CD4-positive, CD25-positive, alpha-beta regulatory T cell (primary cell): ENCODE results near the gene WSCD1. TPM values are rescaled to one million over a fixed set of nuclear protein-coding genes. Genes with fewer than 3 reads are reported as not detected.

Experiments
- ATAC-seq, 2 donors: fragments of 150-1000 bp; cut with Tn5 transposase; one replicate each; pipeline ENCODE4 v1.10.0; 2021; ENCODE audit warnings: low read depth in 2 of 2, moderate number of reproducible peaks in 2 of 2, moderate library complexity in 1 of 2
- DNase-seq, 3 donors: peaks; one replicate each; pipeline versions ENCODE4 v3.0.0 to v3.0.0-alpha.2; 2012 to 2022; ENCODE audit warnings: mixed read lengths in 1 of 3
- H3K27ac ChIP-seq: one replicate; pipeline ENCODE4 v1.7.0; 2013; ENCODE audit warnings: mild to moderate bottlenecking, low read length; ENCODE audit not compliant: insufficient read depth, poor library complexity, severe bottlenecking
- H3K27me3 ChIP-seq: one replicate; pipeline ENCODE4 v1.7.0; 2013; ENCODE audit warnings: low read length; ENCODE audit not compliant: control insufficient read depth, insufficient read depth
- H3K36me3 ChIP-seq: one replicate; pipeline ENCODE4 v1.7.0; 2013; ENCODE audit warnings: mild to moderate bottlenecking, low read length, moderate library complexity; ENCODE audit not compliant: control insufficient read depth, insufficient read depth
- H3K4me1 ChIP-seq: 2 replicates; pipeline ENCODE4 v1.7.0; 2013; ENCODE audit warnings: mild to moderate bottlenecking, low read length; ENCODE audit not compliant: insufficient read depth, control insufficient read depth, poor library complexity, severe bottlenecking
- H3K4me3 ChIP-seq: one replicate; pipeline ENCODE4 v1.7.0; 2013; ENCODE audit warnings: low read depth, mild to moderate bottlenecking, low read length, moderate library complexity
- H3K9me3 ChIP-seq, 2 experiments: 1 replicate in 1 of 2; 2 replicates in 1 of 2; pipeline ENCODE4 v1.7.0; 2013; ENCODE audit warnings: low read length in 2 of 2, mild to moderate bottlenecking in 1 of 2, moderate library complexity in 1 of 2; ENCODE audit not compliant: control insufficient read depth in 2 of 2
- H3K27ac Mint-ChIP-seq, 3 donors: one replicate each; pipeline ENCODE4 v1.8.0; 2020 to 2022; ENCODE audit warnings: mild to moderate bottlenecking in 3 of 3, mixed read lengths in 3 of 3, moderate library complexity in 2 of 3
- H3K27me3 Mint-ChIP-seq: one replicate; pipeline ENCODE4 v1.8.0; 2022; ENCODE audit warnings: mild to moderate bottlenecking, mixed read lengths
- H3K36me3 Mint-ChIP-seq: one replicate; pipeline ENCODE4 v1.8.0; 2020; ENCODE audit warnings: mixed read lengths
- H3K4me1 Mint-ChIP-seq, 4 donors: one replicate each; pipeline ENCODE4 v1.8.0; 2020 to 2022; ENCODE audit warnings: mixed read lengths in 4 of 4, mild to moderate bottlenecking in 1 of 4
- H3K4me3 Mint-ChIP-seq, 4 donors: one replicate each; pipeline ENCODE4 v1.8.0; 2020 to 2022; ENCODE audit warnings: mild to moderate bottlenecking in 4 of 4, mixed read lengths in 4 of 4, moderate library complexity in 3 of 4
- H3K9me3 Mint-ChIP-seq, 7 donors: one replicate each; pipeline ENCODE4 v1.8.0; 2020 to 2022; ENCODE audit warnings: mixed read lengths in 7 of 7, mild to moderate bottlenecking in 3 of 7, moderate library complexity in 2 of 7
- polyA plus RNA-seq, 4 donors: library from polyadenylated mRNA; unstranded; fragments of 300-500 nt; fragmentation: Illumina TruSeq; gene quantifications; one replicate each; pipeline ENCODE4 v1.2.3, GENCODE V29; 2021
- total RNA-seq: library from RNA; stranded (reverse); gene quantifications from one replicate; pipeline ENCODE4 v1.2.3, GENCODE V29; 2022

WSCD1 gene
- total and polyA plus RNA-seq, 5 donors from 2014 or later: not detected

DNA sequence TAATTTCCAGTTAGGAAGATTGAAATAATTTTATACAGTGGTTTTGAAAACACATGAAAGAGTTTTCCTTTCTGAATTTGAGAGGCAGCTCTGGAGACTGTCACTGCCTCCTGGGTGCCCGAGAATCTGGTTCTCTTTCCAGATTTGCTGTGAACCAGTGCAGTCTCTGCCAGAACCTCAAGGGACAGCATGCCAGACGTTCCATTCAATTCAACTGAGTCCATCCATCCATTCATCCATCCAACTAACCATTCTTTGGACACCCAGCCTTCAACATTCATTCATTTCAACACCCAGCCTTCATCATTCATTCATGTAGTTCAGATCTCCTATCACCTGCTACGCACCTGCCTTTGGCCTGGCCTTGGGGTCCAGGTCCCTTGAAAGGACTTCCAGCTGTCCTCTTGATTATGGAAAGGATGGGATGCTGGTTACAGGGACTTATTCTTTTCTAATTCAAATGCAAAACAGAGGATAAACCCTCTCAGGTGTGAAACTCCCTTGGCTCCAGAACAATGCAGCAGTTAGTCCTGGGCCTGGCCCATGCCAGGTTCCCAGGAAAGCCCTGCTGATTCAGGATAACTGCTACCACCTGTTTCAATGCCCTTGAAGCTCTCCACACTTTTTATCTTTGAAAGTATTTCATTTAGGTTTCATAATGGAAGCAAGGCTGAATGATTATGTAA, 68.7 kb downstream of the WSCD1 start:
- Histone ChIP-seq H3K27ac (no peak overlapping the region), H3K9me3 (no peaks in the 10 kb centered on the region), H3K36me3 (no peaks in the 10 kb centered on the region), H3K27me3 (no peaks in the 10 kb centered on the region), H3K4me3 (no peak overlapping the region), H3K4me1 (no peaks in the 10 kb centered on the region)
- ATAC-seq (no peak), DNase-seq (no peak)
- H3K27me3 Mint-ChIP-seq: peaks cover 10% of the 10 kb centered on the region
- no peaks in the 10 kb centered on the region for H3K9me3 Mint-ChIP-seq
- H3K4me3 Mint-ChIP-seq: no peak overlapping the region
- H3K27ac Mint-ChIP-seq: no peak overlapping the region
- H3K36me3 Mint-ChIP-seq: no peaks in the 10 kb centered on the region
- no peaks in the 10 kb centered on the region for H3K4me1 Mint-ChIP-seq

DNA sequence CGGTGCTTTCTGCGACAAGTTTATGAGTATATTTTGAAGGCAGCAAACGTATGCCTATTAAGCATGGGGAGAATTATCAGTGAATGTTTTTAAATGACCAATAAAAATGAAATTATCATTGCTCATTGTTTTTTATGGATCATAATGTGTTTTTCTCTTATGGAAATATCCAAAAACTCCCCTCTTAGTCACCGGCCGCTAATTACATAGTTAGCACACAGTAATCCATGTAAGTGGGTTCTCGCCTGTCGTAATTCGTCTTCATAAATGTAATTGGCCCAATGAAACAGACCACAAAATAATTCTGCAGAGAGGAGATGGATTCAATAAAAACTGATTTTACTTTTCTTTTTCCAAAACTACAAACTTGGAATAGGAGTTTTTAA, 69.3 kb downstream of the WSCD1 start:
- Histone ChIP-seq H3K9me3 (no peaks in the 10 kb centered on the region), H3K36me3 (no peaks in the 10 kb centered on the region), H3K4me3 (no peak overlapping the region), H3K27ac (no peak overlapping the region), H3K27me3 (no peaks in the 10 kb centered on the region), H3K4me1 (no peaks in the 10 kb centered on the region)
- no peaks in the 10 kb centered on the region for H3K9me3 Mint-ChIP-seq
- H3K4me3 Mint-ChIP-seq: no peak overlapping the region
- ATAC-seq: no peak
- no peaks in the 10 kb centered on the region for H3K4me1 Mint-ChIP-seq
- DNase-seq: no peak
- H3K27ac Mint-ChIP-seq: no peak overlapping the region
- H3K27me3 Mint-ChIP-seq: peaks cover 10% of the 10 kb centered on the region
- H3K36me3 Mint-ChIP-seq: no peaks in the 10 kb centered on the region

DNA sequence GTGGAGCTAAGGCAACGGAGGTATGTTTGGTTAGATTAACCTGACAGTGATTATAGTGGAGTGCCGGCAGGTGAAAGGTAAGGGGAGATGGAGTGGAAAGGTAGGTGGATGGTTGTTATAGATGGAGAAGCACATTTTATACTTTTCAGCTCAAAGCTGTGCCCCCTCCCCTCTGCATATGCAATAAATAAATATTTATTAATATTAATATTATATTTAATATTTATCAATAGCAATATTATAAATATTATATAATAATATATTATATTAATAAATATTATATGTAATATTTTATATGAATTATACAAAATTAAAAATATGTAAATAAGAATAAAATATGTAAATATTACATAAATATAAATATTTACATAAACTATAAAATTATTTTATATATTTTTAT, 70.0 kb downstream of the WSCD1 start:
- H3K4me3 Mint-ChIP-seq: no peak overlapping the region
- no peaks in the 10 kb centered on the region for H3K27me3 ChIP-seq

DNA sequence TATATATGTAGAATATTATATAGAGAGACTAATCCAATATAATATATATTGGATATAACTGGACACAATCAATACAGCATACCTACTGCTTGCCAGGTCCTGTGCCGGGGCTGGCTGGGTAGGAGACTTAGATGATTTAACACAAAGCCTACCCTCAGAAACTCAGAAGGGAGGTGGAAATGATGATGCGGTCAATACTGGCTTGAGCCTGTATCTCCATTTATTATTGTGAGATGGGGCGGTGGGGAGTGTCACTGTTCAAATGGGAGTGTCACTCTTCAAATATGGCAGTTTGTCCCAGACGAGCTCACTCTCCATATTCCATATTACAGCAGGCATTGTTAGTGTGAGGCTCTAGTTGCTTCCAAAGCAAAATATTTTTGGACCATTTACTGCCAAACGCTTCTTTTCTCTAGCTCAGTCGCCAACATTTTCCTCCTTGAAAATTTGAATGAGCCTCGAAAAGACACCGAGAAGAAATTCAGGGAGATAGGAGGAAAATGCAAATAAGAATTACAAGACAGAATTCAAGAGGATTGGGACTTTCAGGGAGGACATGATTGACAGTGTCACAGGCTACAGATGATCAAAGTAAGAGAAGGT, 70.7 kb downstream of the WSCD1 start:
- Histone ChIP-seq H3K4me3 (no peak overlapping the region), H3K9me3 (no peaks in the 10 kb centered on the region), H3K27me3 (no peaks in the 10 kb centered on the region), H3K27ac (no peak overlapping the region), H3K36me3 (no peaks in the 10 kb centered on the region), H3K4me1 (no peaks in the 10 kb centered on the region)
- H3K9me3 Mint-ChIP-seq: peaks cover 0 to 3% (median 0%) of the 10 kb centered on the region in 7 donors
- H3K4me1 Mint-ChIP-seq: no peaks in the 10 kb centered on the region
- H3K4me3 Mint-ChIP-seq: no peak overlapping the region
- H3K27ac Mint-ChIP-seq: no peak overlapping the region
- no peak for ATAC-seq
- H3K27me3 Mint-ChIP-seq: peaks cover 10% of the 10 kb centered on the region
- no peak for DNase-seq
- no peaks in the 10 kb centered on the region for H3K36me3 Mint-ChIP-seq

More for the DNA sequence above, 70.0 kb downstream of the WSCD1 start:
- Histone ChIP-seq H3K36me3 (no peaks in the 10 kb centered on the region), H3K27ac (no peak overlapping the region), H3K9me3 (no peaks in the 10 kb centered on the region), H3K4me3 (no peak overlapping the region), H3K4me1 (no peaks in the 10 kb centered on the region)
- peaks cover 0 to under 1% (median 0%) of the 10 kb centered on the region in 7 donors for H3K9me3 Mint-ChIP-seq
- no peaks in the 10 kb centered on the region for H3K36me3 Mint-ChIP-seq
- no peak for ATAC-seq
- DNase-seq: no peak
- H3K4me1 Mint-ChIP-seq: no peaks in the 10 kb centered on the region
- peaks cover 10% of the 10 kb centered on the region for H3K27me3 Mint-ChIP-seq
- H3K27ac Mint-ChIP-seq: no peak overlapping the region

DNA sequence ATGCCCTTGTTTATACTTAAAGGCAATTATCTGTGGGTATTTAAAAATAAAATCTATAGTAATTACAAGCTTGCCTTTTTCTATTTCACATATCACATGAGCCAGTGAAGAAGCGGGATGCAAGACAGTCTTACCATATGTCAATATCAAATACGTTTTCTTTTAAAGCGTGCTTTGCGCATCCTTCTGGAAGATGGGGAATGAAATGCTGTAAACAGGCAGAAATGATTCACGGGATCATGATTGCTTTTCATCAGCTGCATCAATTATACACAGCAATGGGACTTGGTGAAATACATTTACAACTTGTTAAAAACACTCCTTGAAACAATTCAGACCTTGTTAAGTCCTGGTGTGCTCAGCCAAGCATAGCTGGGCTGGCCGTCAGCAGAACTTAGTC, 72.5 kb downstream of the WSCD1 start:
- Mint-ChIP-seq H3K36me3 (no peaks in the 10 kb centered on the region), H3K4me1 (no peaks in the 10 kb centered on the region), H3K27me3 (peaks cover 10% of the 10 kb centered on the region), H3K27ac (no peak overlapping the region), H3K9me3 (peaks cover 0 to 3% (median 0%) of the 10 kb centered on the region in 7 donors), H3K4me3 (no peak overlapping the region)
- H3K27me3 ChIP-seq: no peaks in the 10 kb centered on the region
- no peaks in the 10 kb centered on the region for H3K36me3 ChIP-seq
- H3K4me3 ChIP-seq: no peak overlapping the region
- no peak for ATAC-seq
- no peaks in the 10 kb centered on the region for H3K4me1 ChIP-seq
- no peak overlapping the region for H3K27ac ChIP-seq
- DNase-seq: no peak
- H3K9me3 ChIP-seq: no peaks in the 10 kb centered on the region

DNA sequence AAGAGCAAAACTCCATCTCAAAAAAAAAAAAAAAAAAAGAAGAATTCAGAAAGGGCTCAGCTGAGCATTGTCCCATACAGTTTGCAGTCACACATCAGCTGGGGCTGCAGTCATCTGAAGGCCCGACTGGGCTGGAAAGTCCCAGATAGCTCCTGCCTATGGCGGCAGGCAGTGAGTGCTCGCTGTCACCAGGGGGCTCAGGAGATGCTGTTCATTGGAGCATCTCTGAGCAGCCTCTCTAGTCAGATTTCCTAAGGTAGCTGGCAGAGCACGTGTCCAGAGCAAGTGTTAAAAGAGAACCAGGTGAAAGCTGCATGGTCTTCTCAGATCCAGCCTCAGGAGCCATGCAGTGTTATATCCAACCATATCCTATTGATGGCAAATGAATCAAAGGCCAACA, 75.8 kb downstream of the WSCD1 start:
- no peaks in the 10 kb centered on the region for H3K4me1 Mint-ChIP-seq
- Histone ChIP-seq H3K4me1 (no peaks in the 10 kb centered on the region), H3K27me3 (no peaks in the 10 kb centered on the region), H3K36me3 (no peaks in the 10 kb centered on the region), H3K4me3 (no peak overlapping the region), H3K9me3 (no peaks in the 10 kb centered on the region), H3K27ac (no peak overlapping the region)
- ATAC-seq (no peak), DNase-seq (no peak)
- no peak overlapping the region for H3K27ac Mint-ChIP-seq
- H3K27me3 Mint-ChIP-seq: peaks cover 4% of the 10 kb centered on the region
- no peaks in the 10 kb centered on the region for H3K36me3 Mint-ChIP-seq
- H3K9me3 Mint-ChIP-seq: peaks cover 0 to 5% (median 0%) of the 10 kb centered on the region in 7 donors
- H3K4me3 Mint-ChIP-seq: no peak overlapping the region

DNA sequence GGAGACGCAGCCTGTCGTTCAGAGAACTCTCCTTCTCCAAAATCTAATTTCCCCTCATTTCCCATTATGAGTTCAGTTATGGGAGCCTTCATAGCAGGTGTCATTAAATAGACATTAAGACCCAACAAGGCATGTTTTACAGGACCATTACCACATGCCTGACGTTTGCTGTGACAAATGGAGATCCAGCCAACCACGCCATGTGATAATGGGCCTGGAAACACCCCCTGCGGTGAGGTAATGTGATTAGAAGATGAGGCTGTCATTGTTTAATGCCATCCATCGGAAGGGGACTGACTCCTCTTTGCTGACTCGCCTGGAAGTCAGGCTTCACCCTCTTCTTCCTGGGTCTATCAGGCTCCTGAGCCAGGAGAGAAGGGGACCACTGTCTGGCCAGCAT, 76.9 kb downstream of the WSCD1 start:
- no peaks in the 10 kb centered on the region for H3K4me1 Mint-ChIP-seq
- no peaks in the 10 kb centered on the region for H3K4me1 ChIP-seq
- ATAC-seq: no peak

DNA sequence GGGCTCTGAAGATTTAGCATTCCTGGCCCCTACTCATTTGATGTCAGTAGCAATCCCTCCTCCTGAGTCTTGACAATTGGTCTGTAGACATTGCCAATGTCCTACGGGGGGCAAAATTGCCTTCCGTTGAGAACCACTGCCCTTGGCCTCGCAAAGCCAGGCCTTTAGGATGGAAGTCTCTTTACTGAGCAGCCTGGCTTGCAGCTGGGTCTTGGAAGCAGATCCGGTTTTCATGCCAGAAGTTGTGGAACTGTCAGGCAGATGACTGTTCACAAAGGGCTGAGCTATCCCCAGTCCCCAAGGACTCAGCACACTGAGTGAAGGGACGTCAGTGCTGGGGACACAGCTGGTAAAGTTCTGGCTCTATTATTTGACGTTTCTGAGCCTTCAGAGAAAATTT, 83.2 kb downstream of the WSCD1 start:
- no peak overlapping the region for H3K27ac ChIP-seq
- H3K4me3 ChIP-seq: no peak overlapping the region
- Mint-ChIP-seq H3K36me3 (no peaks in the 10 kb centered on the region), H3K4me3 (no peak overlapping the region), H3K27me3 (peaks cover 4% of the 10 kb centered on the region), H3K9me3 (peaks cover 0 to 5% (median 2%) of the 10 kb centered on the region in 7 donors), H3K27ac (no peak overlapping the region), H3K4me1 (no peaks in the 10 kb centered on the region)
- H3K9me3 ChIP-seq: no peaks in the 10 kb centered on the region
- DNase-seq (no peak), ATAC-seq (no peak)
- H3K36me3 ChIP-seq: no peaks in the 10 kb centered on the region
- no peaks in the 10 kb centered on the region for H3K27me3 ChIP-seq
- H3K4me1 ChIP-seq: no peaks in the 10 kb centered on the region

More for the DNA sequence above, 76.9 kb downstream of the WSCD1 start:
- H3K27me3 Mint-ChIP-seq: peaks cover under 1% of the 10 kb centered on the region
- H3K9me3 Mint-ChIP-seq: peaks cover 0 to 5% (median 0%) of the 10 kb centered on the region in 7 donors
- no peak for DNase-seq
- no peaks in the 10 kb centered on the region for H3K36me3 Mint-ChIP-seq
- no peak overlapping the region for H3K27ac ChIP-seq
- no peaks in the 10 kb centered on the region for H3K27me3 ChIP-seq
- no peak overlapping the region for H3K27ac Mint-ChIP-seq
- H3K4me3 Mint-ChIP-seq: no peak overlapping the region
- H3K4me3 ChIP-seq: no peak overlapping the region
- no peaks in the 10 kb centered on the region for H3K9me3 ChIP-seq
- no peaks in the 10 kb centered on the region for H3K36me3 ChIP-seq
